ENCODE data around the gene XRN1. TPM values are rescaled to one million over a fixed set of nuclear protein-coding genes. Genes with fewer than 3 reads are reported as not detected.

Gene XRN1
- polyA plus RNA-seq, 1 donor (not counting 4 experiments of a cell fraction or from before 2014, with no cell fraction given): 14.4 TPM

DNA sequence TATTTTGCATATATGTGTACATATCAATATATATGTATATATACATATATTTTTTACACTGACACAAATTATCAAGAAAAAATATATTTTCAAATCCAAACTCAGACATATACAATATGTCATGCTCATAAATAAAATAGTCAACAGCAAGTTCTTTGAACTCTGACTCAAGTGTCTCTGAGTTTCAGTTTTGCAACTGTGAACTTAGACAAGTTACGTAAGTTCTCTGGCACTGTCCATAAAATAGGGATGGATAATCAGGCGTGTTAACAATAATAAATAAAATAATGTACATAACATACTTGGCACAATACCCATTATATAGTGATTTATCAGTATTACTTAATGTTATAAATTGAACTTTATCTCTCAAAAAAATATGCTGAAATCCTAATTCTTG, 12.1 kb upstream of the XRN1 start:
- TF ChIP-seq, protein P1, sequence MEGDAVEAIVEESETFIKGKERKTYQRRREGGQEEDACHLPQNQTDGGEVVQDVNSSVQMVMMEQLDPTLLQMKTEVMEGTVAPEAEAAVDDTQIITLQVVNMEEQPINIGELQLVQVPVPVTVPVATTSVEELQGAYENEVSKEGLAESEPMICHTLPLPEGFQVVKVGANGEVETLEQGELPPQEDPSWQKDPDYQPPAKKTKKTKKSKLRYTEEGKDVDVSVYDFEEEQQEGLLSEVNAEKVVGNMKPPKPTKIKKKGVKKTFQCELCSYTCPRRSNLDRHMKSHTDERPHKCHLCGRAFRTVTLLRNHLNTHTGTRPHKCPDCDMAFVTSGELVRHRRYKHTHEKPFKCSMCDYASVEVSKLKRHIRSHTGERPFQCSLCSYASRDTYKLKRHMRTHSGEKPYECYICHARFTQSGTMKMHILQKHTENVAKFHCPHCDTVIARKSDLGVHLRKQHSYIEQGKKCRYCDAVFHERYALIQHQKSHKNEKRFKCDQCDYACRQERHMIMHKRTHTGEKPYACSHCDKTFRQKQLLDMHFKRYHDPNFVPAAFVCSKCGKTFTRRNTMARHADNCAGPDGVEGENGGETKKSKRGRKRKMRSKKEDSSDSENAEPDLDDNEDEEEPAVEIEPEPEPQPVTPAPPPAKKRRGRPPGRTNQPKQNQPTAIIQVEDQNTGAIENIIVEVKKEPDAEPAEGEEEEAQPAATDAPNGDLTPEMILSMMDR (optimal IDR thresholded peaks at IDR 0.05 in 1 of 3, IDR thresholded peaks at IDR 0.05 in 1 of 3, conservative IDR thresholded peaks at IDR 0.05 in 1 of 3; ENCODE audit: extremely low read depth in 1 of 3, insufficient read depth in 2 of 3, low read length in 3 of 3): no peak
- no peak for TF ChIP-seq EZH2 (IDR thresholded peaks at IDR 0.05; ENCODE audit: low read length)
- no peaks in the 10 kb centered on the region for H3K79me2 ChIP-seq (ENCODE audit: control insufficient read depth, insufficient read depth, low read length)

DNA sequence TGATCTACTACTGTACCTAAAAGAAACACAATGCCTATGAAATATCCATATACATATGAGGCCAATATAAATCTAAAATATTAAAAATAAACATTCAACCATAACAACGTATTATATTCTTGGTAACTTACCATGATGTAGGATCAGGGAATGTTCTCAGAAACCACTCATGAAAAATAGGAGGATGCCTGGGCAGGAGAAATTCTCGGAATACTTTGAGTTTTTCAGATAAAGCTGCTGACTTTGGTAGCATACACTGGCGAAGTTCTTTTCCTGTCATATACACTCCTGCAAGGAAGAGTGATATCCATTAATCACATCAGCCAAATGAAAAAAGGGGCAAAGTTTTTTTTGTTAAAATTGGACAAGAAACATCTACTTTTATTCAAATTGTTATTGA, 11.3 kb upstream of the XRN1 start:
- Histone ChIP-seq H3K79me2 (ENCODE audit: control insufficient read depth, insufficient read depth, low read length) (no peaks in the 10 kb centered on the region), H3K9me1 (ENCODE audit: control insufficient read depth, extremely low read depth, insufficient read depth, low read length) (no peaks in the 10 kb centered on the region), H4K20me1 (ENCODE audit: control insufficient read depth, extremely low read depth, insufficient read depth, low read length) (no peaks in the 10 kb centered on the region), H3K27ac (ENCODE audit: control insufficient read depth, insufficient read depth, low read length) (no peak overlapping the region), H3K27me3 (ENCODE audit: control insufficient read depth, extremely low read depth, insufficient read depth, low read length) (no peaks in the 10 kb centered on the region), H3K4me1 (ENCODE audit: control insufficient read depth, extremely low read depth, insufficient read depth, low read length) (no peaks in the 10 kb centered on the region), H3K9ac (ENCODE audit: control insufficient read depth, extremely low read depth, insufficient read depth, low read length) (no peak overlapping the region), H3K36me3 (ENCODE audit: control insufficient read depth in 2 of 2, extremely low read depth in 1 of 2, insufficient read depth in 2 of 2, low read length in 2 of 2) (peaks cover 1 to 4% of the 10 kb centered on the region in 2 experiments), H3K4me3 (ENCODE audit: control insufficient read depth in 2 of 3, extremely low read depth in 1 of 3, insufficient read depth in 2 of 3, low read depth in 1 of 3, low read length in 3 of 3) (no peak overlapping the region), H3K4me2 (ENCODE audit: control insufficient read depth, extremely low read depth, insufficient read depth, low read depth, low read length) (no peak overlapping the region), H3K9me3 (ENCODE audit: control insufficient read depth, low read depth, low read length) (no peaks in the 10 kb centered on the region), H2AFZ (ENCODE audit: control insufficient read depth, low read length) (no peak overlapping the region)
- dilution Hi-C loops (cut with MboI; ENCODE audit: extremely low pct_ligation_motif_present, low sequenced_read_pairs): no loop called here
- TF ChIP-seq EZH2 (IDR thresholded peaks at IDR 0.05; ENCODE audit: low read length): no peak
- TF ChIP-seq, protein P1 (optimal IDR thresholded peaks at IDR 0.05 in 1 of 3, IDR thresholded peaks at IDR 0.05 in 1 of 3, conservative IDR thresholded peaks at IDR 0.05 in 1 of 3; ENCODE audit: extremely low read depth in 1 of 3, insufficient read depth in 2 of 3, low read length in 3 of 3): no peak
- DNase-seq (ENCODE audit: low read depth, low spot score): no peak
- no peak for FAIRE-seq

More for the DNA sequence above, 12.1 kb upstream of the XRN1 start:
- dilution Hi-C loops (cut with MboI; ENCODE audit: extremely low pct_ligation_motif_present, low sequenced_read_pairs): no loop called here
- H3K9me1 ChIP-seq (ENCODE audit: control insufficient read depth, extremely low read depth, insufficient read depth, low read length): no peaks in the 10 kb centered on the region
- no peak overlapping the region for H3K27ac ChIP-seq (ENCODE audit: control insufficient read depth, insufficient read depth, low read length)
- no peak overlapping the region for H3K9ac ChIP-seq (ENCODE audit: control insufficient read depth, extremely low read depth, insufficient read depth, low read length)
- H3K4me1 ChIP-seq (ENCODE audit: control insufficient read depth, extremely low read depth, insufficient read depth, low read length): no peaks in the 10 kb centered on the region
- no peak for FAIRE-seq
- H3K4me2 ChIP-seq (ENCODE audit: control insufficient read depth, extremely low read depth, insufficient read depth, low read depth, low read length): no peak overlapping the region
- no peaks in the 10 kb centered on the region for H4K20me1 ChIP-seq (ENCODE audit: control insufficient read depth, extremely low read depth, insufficient read depth, low read length)
- peaks cover 1 to 4% of the 10 kb centered on the region in 2 experiments for H3K36me3 ChIP-seq (ENCODE audit: control insufficient read depth in 2 of 2, extremely low read depth in 1 of 2, insufficient read depth in 2 of 2, low read length in 2 of 2)
- H3K27me3 ChIP-seq (ENCODE audit: control insufficient read depth, extremely low read depth, insufficient read depth, low read length): no peaks in the 10 kb centered on the region
- no peak overlapping the region for H2AFZ ChIP-seq (ENCODE audit: control insufficient read depth, low read length)
- DNase-seq (ENCODE audit: low read depth, low spot score): no peak
- no peak overlapping the region for H3K4me3 ChIP-seq (ENCODE audit: control insufficient read depth in 2 of 3, extremely low read depth in 1 of 3, insufficient read depth in 2 of 3, low read depth in 1 of 3, low read length in 3 of 3)
- H3K9me3 ChIP-seq (ENCODE audit: control insufficient read depth, low read depth, low read length): no peaks in the 10 kb centered on the region

Measured in keratinocyte (primary cell).